ENCODE measurements around the gene SPOPL. TPM values are rescaled to one million over a fixed set of nuclear protein-coding genes. Genes with fewer than 3 reads are reported as not detected.

Gene SPOPL
- polyA plus RNA-seq, 1 donor from 2014 or later = 16.4 TPM

DNA sequence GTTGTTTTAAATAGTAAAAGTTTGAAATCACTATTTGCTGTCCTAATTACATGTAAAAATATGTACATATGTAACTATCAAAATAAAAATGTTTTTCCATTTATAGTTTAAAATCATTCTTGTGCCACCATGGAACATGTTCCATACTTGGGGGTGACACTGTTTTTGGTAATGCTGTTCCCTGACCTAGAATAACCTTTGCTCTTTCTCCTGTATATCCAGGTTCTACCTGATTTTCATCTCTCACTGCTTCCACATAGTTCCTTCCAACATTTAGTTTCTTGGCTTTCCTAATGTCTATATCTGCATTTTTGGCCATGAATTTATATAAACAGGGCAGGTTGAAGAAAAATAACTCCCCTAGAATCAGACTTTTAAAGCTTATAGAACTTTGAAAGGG lies 2.5 kb downstream of the SPOPL start:
- TF ChIP-seq POLR2AphosphoS5 (IDR thresholded peaks at IDR 0.05) (no peak), RAD21 (conservative IDR thresholded peaks at IDR 0.05) (no peak), MXI1 (conservative IDR thresholded peaks at IDR 0.05; ENCODE audit: poor library complexity, severe bottlenecking) (no peak)
- TF ChIP-seq, protein P1, sequence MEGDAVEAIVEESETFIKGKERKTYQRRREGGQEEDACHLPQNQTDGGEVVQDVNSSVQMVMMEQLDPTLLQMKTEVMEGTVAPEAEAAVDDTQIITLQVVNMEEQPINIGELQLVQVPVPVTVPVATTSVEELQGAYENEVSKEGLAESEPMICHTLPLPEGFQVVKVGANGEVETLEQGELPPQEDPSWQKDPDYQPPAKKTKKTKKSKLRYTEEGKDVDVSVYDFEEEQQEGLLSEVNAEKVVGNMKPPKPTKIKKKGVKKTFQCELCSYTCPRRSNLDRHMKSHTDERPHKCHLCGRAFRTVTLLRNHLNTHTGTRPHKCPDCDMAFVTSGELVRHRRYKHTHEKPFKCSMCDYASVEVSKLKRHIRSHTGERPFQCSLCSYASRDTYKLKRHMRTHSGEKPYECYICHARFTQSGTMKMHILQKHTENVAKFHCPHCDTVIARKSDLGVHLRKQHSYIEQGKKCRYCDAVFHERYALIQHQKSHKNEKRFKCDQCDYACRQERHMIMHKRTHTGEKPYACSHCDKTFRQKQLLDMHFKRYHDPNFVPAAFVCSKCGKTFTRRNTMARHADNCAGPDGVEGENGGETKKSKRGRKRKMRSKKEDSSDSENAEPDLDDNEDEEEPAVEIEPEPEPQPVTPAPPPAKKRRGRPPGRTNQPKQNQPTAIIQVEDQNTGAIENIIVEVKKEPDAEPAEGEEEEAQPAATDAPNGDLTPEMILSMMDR (IDR thresholded peaks at IDR 0.05; ENCODE audit: poor library complexity, severe bottlenecking) = no peak
- TF ChIP-seq, protein P2, sequence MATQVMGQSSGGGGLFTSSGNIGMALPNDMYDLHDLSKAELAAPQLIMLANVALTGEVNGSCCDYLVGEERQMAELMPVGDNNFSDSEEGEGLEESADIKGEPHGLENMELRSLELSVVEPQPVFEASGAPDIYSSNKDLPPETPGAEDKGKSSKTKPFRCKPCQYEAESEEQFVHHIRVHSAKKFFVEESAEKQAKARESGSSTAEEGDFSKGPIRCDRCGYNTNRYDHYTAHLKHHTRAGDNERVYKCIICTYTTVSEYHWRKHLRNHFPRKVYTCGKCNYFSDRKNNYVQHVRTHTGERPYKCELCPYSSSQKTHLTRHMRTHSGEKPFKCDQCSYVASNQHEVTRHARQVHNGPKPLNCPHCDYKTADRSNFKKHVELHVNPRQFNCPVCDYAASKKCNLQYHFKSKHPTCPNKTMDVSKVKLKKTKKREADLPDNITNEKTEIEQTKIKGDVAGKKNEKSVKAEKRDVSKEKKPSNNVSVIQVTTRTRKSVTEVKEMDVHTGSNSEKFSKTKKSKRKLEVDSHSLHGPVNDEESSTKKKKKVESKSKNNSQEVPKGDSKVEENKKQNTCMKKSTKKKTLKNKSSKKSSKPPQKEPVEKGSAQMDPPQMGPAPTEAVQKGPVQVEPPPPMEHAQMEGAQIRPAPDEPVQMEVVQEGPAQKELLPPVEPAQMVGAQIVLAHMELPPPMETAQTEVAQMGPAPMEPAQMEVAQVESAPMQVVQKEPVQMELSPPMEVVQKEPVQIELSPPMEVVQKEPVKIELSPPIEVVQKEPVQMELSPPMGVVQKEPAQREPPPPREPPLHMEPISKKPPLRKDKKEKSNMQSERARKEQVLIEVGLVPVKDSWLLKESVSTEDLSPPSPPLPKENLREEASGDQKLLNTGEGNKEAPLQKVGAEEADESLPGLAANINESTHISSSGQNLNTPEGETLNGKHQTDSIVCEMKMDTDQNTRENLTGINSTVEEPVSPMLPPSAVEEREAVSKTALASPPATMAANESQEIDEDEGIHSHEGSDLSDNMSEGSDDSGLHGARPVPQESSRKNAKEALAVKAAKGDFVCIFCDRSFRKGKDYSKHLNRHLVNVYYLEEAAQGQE (IDR thresholded peaks at IDR 0.05; ENCODE audit: borderline replicate concordance) = no peak
- H3F3A ChIP-seq (ENCODE audit: insufficient read depth, low read length, poor library complexity, severe bottlenecking) = no peaks in the 10 kb centered on the region
- no peaks in the 10 kb centered on the region for H3K36me3 ChIP-seq (ENCODE audit: insufficient read depth, low read length)
- H4K20me1 ChIP-seq (ENCODE audit: insufficient read depth) = no peaks in the 10 kb centered on the region
- H3K4me2 ChIP-seq (ENCODE audit: low read length) = no peak overlapping the region
- H3K79me2 ChIP-seq (replicated peaks; ENCODE audit: insufficient read depth, low read length) = peaks cover 53% of the 10 kb centered on the region
- H3K9ac ChIP-seq (ENCODE audit: low read length) = no peak overlapping the region
- no peaks in the 10 kb centered on the region for H3K9me3 ChIP-seq (ENCODE audit: low read length)
- H3K27ac ChIP-seq (ENCODE audit: low read length) = no peak overlapping the region
- H3K27me3 ChIP-seq (ENCODE audit: insufficient read depth, low read depth, low read length) = no peaks in the 10 kb centered on the region
- H2AFZ ChIP-seq (ENCODE audit: low read depth, low read length) = no peak overlapping the region
- no peaks in the 10 kb centered on the region for H3K9me2 ChIP-seq (ENCODE audit: insufficient read depth, low read length)
- peak overlapping the region; percentile 88 for H3K4me3 ChIP-seq (ENCODE audit: low read length)

DNA sequence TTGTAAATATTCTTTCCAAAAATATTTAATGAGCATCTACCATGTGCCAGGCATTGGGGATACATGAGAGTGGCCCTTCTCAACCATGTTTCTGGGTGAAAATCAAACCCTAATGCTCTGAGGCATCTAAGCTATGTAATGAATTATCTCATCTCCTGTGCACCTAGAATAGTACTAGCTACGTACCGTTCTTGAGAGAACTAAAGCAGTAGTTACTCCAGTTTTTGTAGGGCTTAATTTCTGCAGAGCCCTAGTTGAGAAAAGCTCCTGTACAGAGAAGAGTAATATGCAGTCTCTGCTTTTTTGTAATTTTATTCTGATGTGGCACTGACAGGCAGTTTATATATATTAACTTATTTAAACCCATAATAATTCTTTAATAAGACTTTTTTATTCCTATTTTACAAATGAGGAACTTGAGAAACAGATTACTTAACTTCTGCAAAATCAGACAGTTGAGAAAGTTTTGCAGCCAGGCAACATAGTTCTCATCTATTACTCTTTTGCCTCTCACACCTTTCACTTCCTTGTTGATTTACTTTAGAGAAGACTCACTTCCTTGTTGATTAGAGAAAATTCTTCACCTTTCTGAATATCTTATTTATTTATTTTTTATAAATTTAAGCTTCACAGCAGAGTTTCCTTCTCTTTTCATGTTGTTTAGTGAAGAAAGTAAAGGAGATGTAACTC lies 3.1 kb downstream of the SPOPL start:
- Histone ChIP-seq H3K4me3 (ENCODE audit: low read length) (no peak overlapping the region), H3K9me3 (ENCODE audit: low read length) (no peaks in the 10 kb centered on the region), H4K20me1 (ENCODE audit: insufficient read depth) (no peaks in the 10 kb centered on the region), H3K9me2 (ENCODE audit: insufficient read depth, low read length) (no peaks in the 10 kb centered on the region), H3K27ac (ENCODE audit: low read length) (no peak overlapping the region), H3K36me3 (ENCODE audit: insufficient read depth, low read length) (no peaks in the 10 kb centered on the region), H3K79me2 (replicated peaks; ENCODE audit: insufficient read depth, low read length) (peaks cover 59% of the 10 kb centered on the region), H3K27me3 (ENCODE audit: insufficient read depth, low read depth, low read length) (no peaks in the 10 kb centered on the region), H3F3A (ENCODE audit: insufficient read depth, low read length, poor library complexity, severe bottlenecking) (no peaks in the 10 kb centered on the region), H2AFZ (ENCODE audit: low read depth, low read length) (no peak overlapping the region), H3K4me2 (ENCODE audit: low read length) (no peak overlapping the region), H3K9ac (ENCODE audit: low read length) (no peak overlapping the region)
- TF ChIP-seq, protein P2 (IDR thresholded peaks at IDR 0.05; ENCODE audit: borderline replicate concordance) = no peak
- no peak for TF ChIP-seq TAF1 (IDR thresholded peaks at IDR 0.05; ENCODE audit: low read depth)
- TF ChIP-seq MXI1 (conservative IDR thresholded peaks at IDR 0.05; ENCODE audit: poor library complexity, severe bottlenecking) = no peak
- no peak for TF ChIP-seq RAD21 (conservative IDR thresholded peaks at IDR 0.05)
- TF ChIP-seq, protein P1 (IDR thresholded peaks at IDR 0.05; ENCODE audit: poor library complexity, severe bottlenecking) = no peak
